ENCODE results near the gene DNASE2B.
A peak's percentile ranks its signal among the peaks of the same experiment; 100 is the strongest.

Gene DNASE2B, protein sequence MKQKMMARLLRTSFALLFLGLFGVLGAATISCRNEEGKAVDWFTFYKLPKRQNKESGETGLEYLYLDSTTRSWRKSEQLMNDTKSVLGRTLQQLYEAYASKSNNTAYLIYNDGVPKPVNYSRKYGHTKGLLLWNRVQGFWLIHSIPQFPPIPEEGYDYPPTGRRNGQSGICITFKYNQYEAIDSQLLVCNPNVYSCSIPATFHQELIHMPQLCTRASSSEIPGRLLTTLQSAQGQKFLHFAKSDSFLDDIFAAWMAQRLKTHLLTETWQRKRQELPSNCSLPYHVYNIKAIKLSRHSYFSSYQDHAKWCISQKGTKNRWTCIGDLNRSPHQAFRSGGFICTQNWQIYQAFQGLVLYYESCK

DNA sequence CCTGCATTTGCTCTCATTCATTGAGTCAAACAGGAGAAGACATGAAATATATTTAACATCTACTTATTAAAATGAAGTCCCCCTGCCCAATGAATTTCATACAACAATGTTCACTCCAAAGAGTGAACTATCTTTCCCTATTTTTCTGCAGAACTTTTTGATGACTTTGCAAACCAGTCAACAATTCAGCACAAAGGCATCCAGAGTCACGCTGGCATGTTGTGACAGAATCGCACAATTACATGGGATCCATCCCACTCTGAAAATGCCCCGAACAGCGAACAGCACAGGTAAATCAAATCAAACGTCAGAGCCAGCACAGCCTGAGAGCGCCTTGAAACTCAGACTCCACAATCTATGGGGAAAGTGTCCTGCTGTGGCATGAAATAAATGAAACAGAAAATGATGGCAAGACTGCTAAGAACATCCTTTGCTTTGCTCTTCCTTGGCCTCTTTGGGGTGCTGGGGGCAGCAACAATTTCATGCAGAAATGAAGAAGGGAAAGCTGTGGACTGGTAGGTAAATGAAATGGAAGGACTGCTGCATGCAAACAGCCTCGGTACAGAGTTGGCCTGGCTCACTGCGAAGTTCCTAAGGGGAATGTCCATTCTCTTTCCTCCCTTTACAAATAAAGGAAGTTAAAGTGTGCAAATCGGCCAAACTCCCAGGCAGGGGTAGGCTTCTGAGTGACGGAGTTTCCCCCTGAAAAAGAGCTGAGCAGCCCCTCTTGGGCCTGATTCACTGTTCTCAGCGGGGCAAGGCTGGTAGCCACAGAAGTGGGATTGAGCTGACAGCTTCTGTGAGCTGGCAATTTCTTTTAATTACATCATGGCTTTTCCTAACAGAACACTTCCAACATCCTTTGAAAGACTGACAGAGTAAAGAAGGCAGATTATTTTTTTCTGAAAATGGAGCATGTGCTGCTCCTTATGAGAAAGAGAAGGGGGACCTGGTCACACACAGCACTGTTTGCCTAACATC lies at the start of gene DNASE2B:
Gene DNASE2B (plus strand): TSS at position 310 of the 981 bp plus-strand sequence. CDS start 81 bp downstream, at position 391.
- no peak for DNase-seq (ENCODE audit: low read depth)

- no peak for DNase-seq (ENCODE audit: low read depth)
Measured at GRCh38 chr1:84348759-84349158, 49.5 kb upstream of the DNASE2B start.

DNA sequence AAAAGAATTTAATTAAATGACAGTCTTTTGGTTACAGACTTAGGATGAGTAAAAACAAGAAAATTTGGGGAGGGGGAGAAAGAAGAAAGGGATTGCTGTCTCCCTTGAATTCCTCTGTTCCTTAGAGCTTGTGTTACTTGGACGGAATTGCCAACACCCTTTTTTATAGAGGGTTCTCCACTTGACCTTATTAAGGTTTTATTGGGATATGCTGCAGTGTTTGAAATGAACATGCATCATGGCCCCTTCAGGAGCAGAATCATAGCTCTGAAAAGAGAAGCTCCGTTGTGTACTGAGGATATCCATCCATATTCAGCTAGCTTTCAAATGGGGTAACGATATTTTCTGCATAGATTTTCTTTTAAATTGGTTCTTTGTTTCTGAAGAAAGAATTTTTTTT lies 48.2 kb upstream of the DNASE2B start:
- no peak for DNase-seq (ENCODE audit: low read depth)

DNA sequence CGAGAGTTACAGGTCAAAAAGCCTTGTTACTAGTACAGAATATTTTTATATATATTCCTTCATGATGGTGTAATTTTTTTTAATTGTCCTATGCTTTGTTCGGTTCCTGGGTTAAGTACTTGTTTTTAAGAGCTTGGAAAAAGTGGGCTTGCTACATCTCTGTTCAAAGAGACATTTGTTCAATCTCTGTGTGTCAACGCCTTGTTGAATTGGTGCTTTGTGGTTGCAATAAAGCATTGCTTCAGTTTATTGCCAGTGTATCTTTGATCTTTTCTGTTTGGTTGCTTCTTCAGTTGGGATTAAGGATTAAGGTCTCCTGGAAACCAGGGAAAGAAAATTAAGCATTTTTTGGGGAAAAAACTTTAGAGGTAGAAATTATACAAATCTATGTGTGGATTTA lies 47.7 kb upstream of the DNASE2B start:
- DNase-seq (ENCODE audit: low read depth), result no peak

GRCh38 chr1:84352298-84353106 lies 45.8 kb upstream of the DNASE2B start:
- no peak for DNase-seq (ENCODE audit: low read depth)

GRCh38 chr1:84353695-84354094 lies 44.6 kb upstream of the DNASE2B start:
- DNase-seq (ENCODE audit: low read depth), result no peak

GRCh38 chr1:84355556-84355955 lies 42.7 kb upstream of the DNASE2B start:
- DNase-seq (ENCODE audit: low read depth), result no peak

DNA sequence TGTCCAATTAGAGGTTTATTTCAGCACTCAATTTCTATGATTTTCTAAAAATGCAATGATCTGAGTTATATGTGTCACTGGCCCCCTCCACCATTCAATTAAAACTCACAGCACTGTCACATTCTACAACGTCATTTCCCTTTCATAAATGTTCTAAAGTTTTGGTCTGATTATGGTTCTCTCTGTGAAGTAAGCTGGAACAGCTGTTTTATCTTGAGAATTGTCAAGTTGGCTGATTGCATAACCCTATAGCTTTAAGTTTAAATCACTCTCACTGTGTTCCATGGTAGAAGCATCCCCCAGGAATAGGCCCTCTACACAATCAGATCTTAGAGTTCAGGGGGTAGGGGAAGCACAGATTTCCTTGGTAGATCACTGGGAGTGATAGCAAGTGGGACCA lies 41.4 kb upstream of the DNASE2B start:
- DNase-seq (ENCODE audit: low read depth), result no peak

- DNase-seq (ENCODE audit: low read depth), result no peak
Measured at GRCh38 chr1:84358695-84359094, 39.6 kb upstream of the DNASE2B start.

- no peak for DNase-seq (ENCODE audit: low read depth)
Measured at GRCh38 chr1:84360316-84360715, 38.0 kb upstream of the DNASE2B start.

DNA sequence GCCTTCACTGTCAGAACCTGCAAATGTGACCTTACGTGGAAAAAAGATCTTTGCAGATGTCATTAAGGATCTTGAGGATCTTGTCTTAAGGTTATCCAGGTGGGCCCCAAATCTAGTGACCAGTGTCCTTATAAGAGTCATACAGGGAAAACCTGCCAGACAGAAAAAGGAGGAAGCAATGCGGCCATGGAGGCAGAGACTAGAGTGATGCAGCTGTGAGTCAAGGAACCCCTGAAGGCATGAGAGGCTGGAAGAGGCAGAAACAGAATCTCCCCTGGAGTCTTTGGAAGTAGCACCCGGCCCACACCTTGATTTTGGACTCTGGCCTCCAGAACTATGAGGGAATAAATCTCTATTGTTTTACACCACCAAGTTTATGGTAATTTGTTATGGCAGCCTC lies 36.5 kb upstream of the DNASE2B start:
- DNase-seq (ENCODE audit: low read depth), result peak; percentile 77

DNA sequence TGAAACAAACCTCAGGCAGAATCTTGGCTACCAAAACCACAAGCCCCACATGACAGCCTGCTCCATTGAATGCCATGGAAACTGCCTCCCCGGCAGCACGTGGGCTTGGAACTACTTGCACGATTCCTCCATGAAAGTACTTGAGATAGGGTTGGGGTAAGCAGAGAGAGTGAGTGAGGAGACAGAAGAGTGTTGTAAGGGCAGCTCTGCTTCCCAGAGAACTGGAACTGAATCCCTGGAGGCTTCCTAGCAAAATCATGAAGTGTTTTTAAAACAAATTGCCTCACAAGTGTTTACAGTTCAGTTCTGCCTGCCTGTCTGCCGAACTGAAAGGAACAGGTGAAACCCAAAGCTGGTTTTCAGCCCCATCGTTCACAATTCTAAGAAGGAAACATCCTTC lies 35.3 kb upstream of the DNASE2B start:
- DNase-seq (ENCODE audit: low read depth), result no peak

GRCh38 chr1:84363622-84364021 lies 34.7 kb upstream of the DNASE2B start:
- DNase-seq (ENCODE audit: low read depth), result no peak

GRCh38 chr1:84365225-84366221 lies 32.8 kb upstream of the DNASE2B start:
- peak; percentile 100 for DNase-seq (ENCODE audit: low read depth)

GRCh38 chr1:84366786-84367185 lies 31.5 kb upstream of the DNASE2B start:
- DNase-seq (ENCODE audit: low read depth), result no peak

- no peak for DNase-seq (ENCODE audit: low read depth)
Measured at GRCh38 chr1:84367219-84367618, 31.1 kb upstream of the DNASE2B start.

DNA sequence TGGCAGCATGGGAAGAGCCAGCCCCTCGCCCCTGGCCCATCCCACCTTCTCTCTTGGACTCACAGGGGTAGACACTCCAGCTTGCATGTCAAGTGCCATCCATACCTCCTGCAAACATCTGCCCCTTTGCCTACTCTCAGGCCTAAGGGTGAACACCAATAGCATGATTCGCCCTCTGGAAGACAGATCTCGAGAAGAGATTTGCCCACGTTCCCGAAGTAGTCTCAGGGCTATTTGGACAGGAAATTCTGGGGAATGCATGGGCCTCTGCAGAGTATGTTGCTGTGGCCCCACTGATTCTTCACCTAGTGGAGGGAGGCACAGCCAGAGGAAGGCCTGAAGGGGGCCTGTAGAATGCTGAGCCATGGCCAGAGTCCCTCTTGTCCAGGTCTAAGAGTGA lies 29.8 kb upstream of the DNASE2B start:
- no peak for DNase-seq (ENCODE audit: low read depth)

DNA sequence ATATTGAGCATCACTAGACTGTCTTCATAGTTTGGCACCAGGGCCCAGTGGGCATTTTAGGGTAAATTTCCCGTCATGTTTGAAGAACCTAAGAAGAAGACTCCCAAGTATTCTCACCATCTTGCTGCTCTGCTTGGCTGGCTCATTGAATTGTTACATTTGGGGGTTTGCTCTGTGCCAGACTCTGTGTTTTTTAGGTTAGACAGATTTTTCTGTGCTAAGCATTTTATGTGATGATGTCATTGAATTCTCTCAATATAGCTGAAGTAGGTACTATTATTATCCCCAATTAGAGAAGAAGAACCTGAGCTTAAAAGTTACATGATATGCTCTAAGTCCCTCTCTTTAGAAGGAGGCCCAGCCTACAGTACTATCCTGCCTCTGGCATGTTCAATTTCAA lies 28.0 kb upstream of the DNASE2B start:
- no peak for DNase-seq (ENCODE audit: low read depth)

- DNase-seq (ENCODE audit: low read depth), result peak; percentile 75
Measured at GRCh38 chr1:84370831-84371394, 27.4 kb upstream of the DNASE2B start.

DNA sequence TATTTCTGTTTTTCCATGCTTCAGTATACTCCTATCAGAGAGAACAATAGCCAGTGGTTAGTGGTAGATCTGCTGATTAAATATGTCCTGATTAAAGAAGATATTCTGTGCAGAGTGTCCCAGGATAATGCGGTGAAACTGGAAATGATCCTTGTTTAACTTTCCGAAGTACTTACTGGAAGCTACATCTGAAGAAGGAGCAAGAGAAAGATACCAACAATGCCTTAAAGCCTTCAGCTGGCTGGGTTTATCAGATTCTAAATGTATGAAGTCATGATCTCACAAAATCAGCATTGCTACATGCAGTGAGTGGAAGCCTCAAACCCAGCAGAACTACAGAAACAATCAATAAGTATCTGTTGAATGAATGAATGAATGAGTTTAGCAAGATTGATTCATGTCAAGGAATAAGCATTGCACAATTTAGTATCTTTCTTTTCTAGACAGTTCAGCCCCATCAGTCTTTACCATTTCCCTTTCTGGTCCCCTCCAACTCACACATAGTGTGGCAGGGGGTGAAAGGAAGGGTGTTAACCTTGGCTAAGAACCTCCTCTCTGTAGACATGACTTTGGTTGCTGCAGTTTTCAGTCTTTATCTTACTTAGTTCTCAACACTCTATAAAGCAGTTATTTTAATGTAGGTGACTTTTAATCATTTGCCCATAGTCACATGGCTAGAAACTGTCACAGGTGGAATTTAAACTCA lies 24.7 kb upstream of the DNASE2B start:
- no peak for DNase-seq (ENCODE audit: low read depth)
